Parathyroid adenoma (tissue), 2 donors: ENCODE results near the gene DDX1.

Experiments used
- H2AFZ ChIP-seq: fragments of 300-600 bp; sonication (generic); one replicate; pipeline ENCODE4 v1.7.0; 2017; ENCODE audit warnings: antibody characterized with exemption, mild to moderate bottlenecking
- H3K27ac ChIP-seq: fragments of 300-600 bp; sonication (generic); one replicate; pipeline ENCODE4 v1.7.0; 2017
- H3K27me3 ChIP-seq: fragments of 300-600 bp; sonication (generic); one replicate; pipeline ENCODE4 v1.7.0; 2017; ENCODE audit warnings: low read length; ENCODE audit not compliant: control insufficient read depth, insufficient read depth
- H3K36me3 ChIP-seq: fragments of 300-600 bp; sonication (generic); one replicate; pipeline ENCODE4 v1.7.0; 2017; ENCODE audit warnings: low read length; ENCODE audit not compliant: control insufficient read depth, insufficient read depth
- H3K4me1 ChIP-seq: fragments of 300-600 bp; sonication (generic); one replicate; pipeline ENCODE4 v1.7.0; 2017; ENCODE audit warnings: control low read depth
- H3K4me2 ChIP-seq: fragments of 300-600 bp; sonication (generic); one replicate; pipeline ENCODE4 v1.7.0; 2017; ENCODE audit warnings: low read length
- H3K4me3 ChIP-seq: fragments of 300-600 bp; sonication (generic); one replicate; pipeline ENCODE4 v1.7.0; 2017; ENCODE audit warnings: low read depth, low read length
- H3K79me2 ChIP-seq: fragments of 300-600 bp; sonication (generic); one replicate; pipeline ENCODE4 v1.7.0; 2017; ENCODE audit warnings: control low read depth
- H3K9ac ChIP-seq: fragments of 300-600 bp; sonication (generic); one replicate; pipeline ENCODE4 v1.7.0; 2017; ENCODE audit warnings: mild to moderate bottlenecking
- H3K9me3 ChIP-seq: fragments of 300-600 bp; sonication (generic); one replicate; pipeline ENCODE4 v1.7.0; 2017; ENCODE audit warnings: low read length; ENCODE audit not compliant: control insufficient read depth
- CTCF ChIP-seq: fragments of 300-600 bp; sonication (generic); IDR thresholded peaks from one replicate; pipeline ENCODE4 v1.7.0; 2017; ENCODE audit warnings: antibody characterized with exemption, mild to moderate bottlenecking
- donor health status: primary hyperparathyroidism.

DDX1 gene

GRCh38 chr2:15646661-15647060, 55.0 kb downstream of the DDX1 start:
- H3K9ac ChIP-seq: no peak overlapping the region
- H3K36me3 ChIP-seq: no peaks in the 10 kb centered on the region
- H3K27me3 ChIP-seq: no peaks in the 10 kb centered on the region
- TF ChIP-seq CTCF: no peak
- H2AFZ ChIP-seq: no peak overlapping the region
- no peak overlapping the region for H3K27ac ChIP-seq
- no peak overlapping the region for H3K4me2 ChIP-seq
- no peaks in the 10 kb centered on the region for H3K79me2 ChIP-seq
- H3K9me3 ChIP-seq: no peaks in the 10 kb centered on the region
- H3K4me3 ChIP-seq: no peak overlapping the region
- H3K4me1 ChIP-seq: no peaks in the 10 kb centered on the region

- TF ChIP-seq CTCF: no peak
- no peak overlapping the region for H3K27ac ChIP-seq
- H3K4me2 ChIP-seq: no peak overlapping the region
Measured at GRCh38 chr2:15647622-15648590, 56.2 kb downstream of the DDX1 start.

GRCh38 chr2:15648593-15649525, 57.2 kb downstream of the DDX1 start:
- Histone ChIP-seq H3K4me3 (no peak overlapping the region), H3K27me3 (no peaks in the 10 kb centered on the region), H3K36me3 (no peaks in the 10 kb centered on the region), H2AFZ (no peak overlapping the region), H3K27ac (no peak overlapping the region), H3K4me2 (no peak overlapping the region), H3K9me3 (no peaks in the 10 kb centered on the region), H3K9ac (no peak overlapping the region), H3K79me2 (no peaks in the 10 kb centered on the region), H3K4me1 (no peaks in the 10 kb centered on the region)
- no peak for TF ChIP-seq CTCF

More at GRCh38 chr2:15647622-15648590, 56.2 kb downstream of the DDX1 start:
- Histone ChIP-seq H2AFZ (no peak overlapping the region), H3K9me3 (no peaks in the 10 kb centered on the region), H3K79me2 (no peaks in the 10 kb centered on the region), H3K36me3 (no peaks in the 10 kb centered on the region), H3K4me1 (no peaks in the 10 kb centered on the region), H3K4me3 (no peak overlapping the region), H3K9ac (no peak overlapping the region), H3K27me3 (no peaks in the 10 kb centered on the region)

GRCh38 chr2:15649561-15650255, 58.0 kb downstream of the DDX1 start:
- no peaks in the 10 kb centered on the region for H3K9me3 ChIP-seq
- TF ChIP-seq CTCF: no peak

More at GRCh38 chr2:15649561-15650255, 58.0 kb downstream of the DDX1 start:
- Histone ChIP-seq H2AFZ (peak overlapping the region; percentile 11), H3K9ac (no peak overlapping the region), H3K79me2 (no peaks in the 10 kb centered on the region), H3K27me3 (no peaks in the 10 kb centered on the region), H3K27ac (no peak overlapping the region), H3K4me1 (no peaks in the 10 kb centered on the region), H3K4me2 (no peak overlapping the region), H3K4me3 (no peak overlapping the region), H3K36me3 (no peaks in the 10 kb centered on the region)
